DND-41 (cell line): ENCODE measurements around the gene SUPT6H.

Experiments used
- ATAC-seq: fragments of 200-7000 bp; cut with Tn5 transposase; 3 replicates; pipeline ENCODE4 v1.9.1; 2021; ENCODE audit warnings: low read depth; ENCODE audit not compliant: insufficient read depth
- DNase-seq: peaks from one replicate; pipeline ENCODE4 v3.0.0-alpha.2; 2020
- H2AFZ ChIP-seq: 2 replicates; pipeline ENCODE4 v1.6.0; 2012; ENCODE audit warnings: low read depth, low read length
- H3K27ac ChIP-seq: 2 replicates; pipeline ENCODE4 v1.5.1; 2012; ENCODE audit warnings: low read length, inconsistent platforms
- H3K27me3 ChIP-seq: fragments of 200-600 bp; sonication (generic); 2 replicates; pipeline ENCODE4 v1.6.0; 2012; ENCODE audit warnings: low read length, mild to moderate bottlenecking, inconsistent platforms; ENCODE audit not compliant: insufficient read depth, poor library complexity
- H3K36me3 ChIP-seq: 2 replicates; pipeline ENCODE4 v1.5.1; 2012; ENCODE audit warnings: low read length, inconsistent platforms; ENCODE audit not compliant: insufficient read depth
- H3K4me1 ChIP-seq: 2 replicates; pipeline ENCODE4 v1.5.1; 2012; ENCODE audit warnings: mild to moderate bottlenecking, low read length; ENCODE audit not compliant: insufficient read depth
- H3K4me2 ChIP-seq: 2 replicates; pipeline ENCODE4 v1.6.0; 2012; ENCODE audit warnings: mild to moderate bottlenecking, moderate library complexity, low read length, inconsistent platforms; ENCODE audit not compliant: insufficient read depth
- H3K4me3 ChIP-seq, 2 experiments: fragments of 200-600 bp in 1 of 2; shearing (Covaris generic) in 1 of 2; 2 replicates each; pipeline ENCODE4 v1.5.1; 2012 to 2016; ENCODE audit warnings: inconsistent platforms in 2 of 2, low read length in 2 of 2, mild to moderate bottlenecking in 2 of 2, low read depth in 1 of 2, moderate library complexity in 1 of 2
- H3K79me2 ChIP-seq: 2 replicates; pipeline ENCODE4 v1.6.0; 2012; ENCODE audit warnings: low read length, inconsistent platforms; ENCODE audit not compliant: insufficient read depth
- H3K9ac ChIP-seq: 2 replicates; pipeline ENCODE4 v1.6.0; 2012; ENCODE audit warnings: low read depth, mild to moderate bottlenecking, inconsistent platforms, low read length, moderate library complexity
- H3K9me3 ChIP-seq: 2 replicates; pipeline ENCODE4 v1.5.1; 2012; ENCODE audit warnings: low read length, moderate library complexity, mild to moderate bottlenecking, inconsistent platforms; ENCODE audit not compliant: insufficient read depth, severe bottlenecking
- H4K20me1 ChIP-seq: 2 replicates; pipeline ENCODE4 v1.6.0; 2012; ENCODE audit warnings: low read length; ENCODE audit not compliant: insufficient read depth
- EZH2 ChIP-seq: IDR thresholded peaks from 3 replicates; pipeline ENCODE4 v1.6.1; 2012; ENCODE audit warnings: borderline replicate concordance, low read depth, mild to moderate bottlenecking, moderate library complexity, low read length, inconsistent platforms; ENCODE audit not compliant: severe bottlenecking
- TF ChIP-seq, protein P1 (sequence below): IDR thresholded peaks from 2 replicates; pipeline ENCODE4 v1.5.1; 2012; ENCODE audit warnings: borderline replicate concordance, low read length, moderate library complexity, mild to moderate bottlenecking; ENCODE audit not compliant: poor library complexity, severe bottlenecking; ENCODE audit errors: extremely low read depth

SUPT6H gene

DNA sequence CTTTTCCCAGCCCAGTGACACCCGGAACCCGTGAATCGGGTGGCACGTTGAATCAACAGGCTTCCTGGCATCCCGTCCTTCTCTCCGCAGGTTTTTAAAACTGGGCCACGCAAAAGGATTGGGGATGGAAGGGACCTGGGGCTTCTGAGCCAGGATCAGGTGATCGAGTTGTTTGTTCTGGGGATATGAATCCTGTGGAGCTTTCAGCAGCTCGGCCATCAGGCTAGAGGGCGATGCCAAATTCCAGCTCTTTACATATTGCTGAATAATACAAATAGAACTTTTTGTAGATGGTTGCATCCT is 473 bp downstream of the SUPT6H start:
- Histone ChIP-seq H3K4me1 (peaks cover 39% of the 10 kb centered on the region), H3K9me3 (peaks cover 9% of the 10 kb centered on the region), H3K27me3 (no peaks in the 10 kb centered on the region), H3K4me2 (peak overlapping the region; percentile 68), H2AFZ (peak overlapping the region; percentile 97), H3K9ac (peak overlapping the region; percentile 87), H3K27ac (peak overlapping the region; percentile 99), H3K79me2 (peaks cover 85% of the 10 kb centered on the region), H3K36me3 (peaks cover 54% of the 10 kb centered on the region), H3K4me3 (peak overlapping the region; percentile 87 to 89), H4K20me1 (peaks cover 16% of the 10 kb centered on the region; the same call in 1 of the 2 replicates)
- no peak for TF ChIP-seq EZH2
- TF ChIP-seq, protein P1, sequence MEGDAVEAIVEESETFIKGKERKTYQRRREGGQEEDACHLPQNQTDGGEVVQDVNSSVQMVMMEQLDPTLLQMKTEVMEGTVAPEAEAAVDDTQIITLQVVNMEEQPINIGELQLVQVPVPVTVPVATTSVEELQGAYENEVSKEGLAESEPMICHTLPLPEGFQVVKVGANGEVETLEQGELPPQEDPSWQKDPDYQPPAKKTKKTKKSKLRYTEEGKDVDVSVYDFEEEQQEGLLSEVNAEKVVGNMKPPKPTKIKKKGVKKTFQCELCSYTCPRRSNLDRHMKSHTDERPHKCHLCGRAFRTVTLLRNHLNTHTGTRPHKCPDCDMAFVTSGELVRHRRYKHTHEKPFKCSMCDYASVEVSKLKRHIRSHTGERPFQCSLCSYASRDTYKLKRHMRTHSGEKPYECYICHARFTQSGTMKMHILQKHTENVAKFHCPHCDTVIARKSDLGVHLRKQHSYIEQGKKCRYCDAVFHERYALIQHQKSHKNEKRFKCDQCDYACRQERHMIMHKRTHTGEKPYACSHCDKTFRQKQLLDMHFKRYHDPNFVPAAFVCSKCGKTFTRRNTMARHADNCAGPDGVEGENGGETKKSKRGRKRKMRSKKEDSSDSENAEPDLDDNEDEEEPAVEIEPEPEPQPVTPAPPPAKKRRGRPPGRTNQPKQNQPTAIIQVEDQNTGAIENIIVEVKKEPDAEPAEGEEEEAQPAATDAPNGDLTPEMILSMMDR = no peak
- ATAC-seq (peak; percentile 7; the same call in 1 of the 3 replicates), DNase-seq (no peak)

GRCh38 chr17:28663723-28664122 is 1.7 kb downstream of the SUPT6H start:
- H3K4me1 ChIP-seq = peaks cover 39% of the 10 kb centered on the region
- ATAC-seq (no peak), DNase-seq (no peak)
- peaks cover 27% of the 10 kb centered on the region; the same call in 1 of the 2 replicates for H4K20me1 ChIP-seq
- peaks cover 92% of the 10 kb centered on the region for H3K79me2 ChIP-seq
- H3K4me3 ChIP-seq = peak overlapping the region in 1 of 2 experiments; percentile 89; a peak in 1 of 4 replicates
- H3K9me3 ChIP-seq = peaks cover 9% of the 10 kb centered on the region
- peak overlapping the region; percentile 68 for H3K4me2 ChIP-seq
- TF ChIP-seq, protein P1 = no peak
- no peak for TF ChIP-seq EZH2
- no peak overlapping the region for H3K27ac ChIP-seq
- no peaks in the 10 kb centered on the region for H3K27me3 ChIP-seq
- no peak overlapping the region for H2AFZ ChIP-seq
- peak overlapping the region; percentile 87 for H3K9ac ChIP-seq
- peaks cover 57% of the 10 kb centered on the region for H3K36me3 ChIP-seq

DNA sequence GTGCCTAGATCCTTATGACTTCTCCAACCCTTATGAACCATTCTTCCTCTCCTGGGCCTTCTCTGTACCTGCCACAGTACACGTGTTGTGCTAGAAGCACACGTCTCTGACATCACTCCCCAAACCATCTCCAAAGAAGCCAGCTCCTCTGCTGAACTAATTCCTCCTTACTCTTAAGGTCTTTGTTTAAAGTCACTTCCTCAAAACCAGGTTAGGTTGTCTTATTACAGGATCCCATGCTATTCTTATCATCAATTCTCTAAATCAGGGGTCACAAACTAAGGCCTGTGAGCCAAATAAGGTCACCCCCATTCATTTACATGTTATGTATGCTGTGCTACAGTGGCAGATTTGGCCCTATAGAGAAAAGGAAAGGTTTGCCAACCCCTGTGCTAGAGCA is 4.0 kb downstream of the SUPT6H start:
- Histone ChIP-seq H3K79me2 (peaks cover 93% of the 10 kb centered on the region), H3K9me3 (no peaks in the 10 kb centered on the region), H3K9ac (no peak overlapping the region), H3K27ac (no peak overlapping the region), H3K36me3 (peaks cover 56% of the 10 kb centered on the region), H3K4me3 (no peak overlapping the region), H3K27me3 (no peaks in the 10 kb centered on the region), H2AFZ (no peak overlapping the region), H3K4me1 (peaks cover 31% of the 10 kb centered on the region), H4K20me1 (peaks cover 29% of the 10 kb centered on the region; the same call in 1 of the 2 replicates), H3K4me2 (no peak overlapping the region)
- ATAC-seq = no peak
- TF ChIP-seq, protein P1 = no peak
- TF ChIP-seq EZH2 = no peak
- no peak for DNase-seq

DNA sequence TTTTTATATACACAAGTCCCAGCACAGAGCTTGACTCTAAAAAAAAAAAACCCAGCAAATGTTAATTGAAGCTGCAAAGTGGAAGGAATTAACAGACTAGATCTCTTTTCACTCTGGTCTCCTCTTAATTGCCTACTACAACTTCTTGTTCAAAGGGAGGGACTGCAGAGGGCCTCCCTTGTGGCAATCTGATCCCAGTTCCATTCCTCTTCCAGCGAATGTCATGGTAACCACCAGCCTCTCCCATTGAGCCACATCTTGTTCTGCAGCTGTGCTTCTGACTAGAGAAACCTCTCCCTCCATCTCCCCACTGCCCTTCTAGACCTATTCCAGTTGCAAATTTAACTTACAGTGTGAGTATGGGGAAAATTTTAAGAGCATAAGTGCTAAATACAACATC is 5.9 kb downstream of the SUPT6H start:
- no peaks in the 10 kb centered on the region for H3K27me3 ChIP-seq
- no peak overlapping the region for H3K4me2 ChIP-seq
- no peak for TF ChIP-seq EZH2
- TF ChIP-seq, protein P1 = no peak
- H4K20me1 ChIP-seq = peaks cover 33% of the 10 kb centered on the region; the same call in 1 of the 2 replicates
- ATAC-seq = no peak
- peaks cover 24% of the 10 kb centered on the region for H3K4me1 ChIP-seq
- H3K9me3 ChIP-seq = no peaks in the 10 kb centered on the region
- no peak for DNase-seq
- H3K36me3 ChIP-seq = peaks cover 71% of the 10 kb centered on the region
- no peak overlapping the region for H2AFZ ChIP-seq
- no peak overlapping the region for H3K27ac ChIP-seq
- peaks cover 76% of the 10 kb centered on the region for H3K79me2 ChIP-seq
- H3K9ac ChIP-seq = no peak overlapping the region
- H3K4me3 ChIP-seq = no peak overlapping the region
